HG02981 (cell line): ENCODE data around the gene MAN2B2.
"Not testable (repeated sequence)": the region's sequence is repeated elsewhere in the genome, so short reads cannot be mapped to it uniquely, and the experiment has no call there.

ENCODE experiments used
- ATAC-seq: cut with Tn5 transposase; IDR thresholded peaks from one replicate; pipeline ENCODE4 v1.9.1; 2021; ENCODE audit warnings: mild to moderate bottlenecking, moderate library complexity; ENCODE audit not compliant: unreplicated experiment

The MAN2B2 gene

DNA sequence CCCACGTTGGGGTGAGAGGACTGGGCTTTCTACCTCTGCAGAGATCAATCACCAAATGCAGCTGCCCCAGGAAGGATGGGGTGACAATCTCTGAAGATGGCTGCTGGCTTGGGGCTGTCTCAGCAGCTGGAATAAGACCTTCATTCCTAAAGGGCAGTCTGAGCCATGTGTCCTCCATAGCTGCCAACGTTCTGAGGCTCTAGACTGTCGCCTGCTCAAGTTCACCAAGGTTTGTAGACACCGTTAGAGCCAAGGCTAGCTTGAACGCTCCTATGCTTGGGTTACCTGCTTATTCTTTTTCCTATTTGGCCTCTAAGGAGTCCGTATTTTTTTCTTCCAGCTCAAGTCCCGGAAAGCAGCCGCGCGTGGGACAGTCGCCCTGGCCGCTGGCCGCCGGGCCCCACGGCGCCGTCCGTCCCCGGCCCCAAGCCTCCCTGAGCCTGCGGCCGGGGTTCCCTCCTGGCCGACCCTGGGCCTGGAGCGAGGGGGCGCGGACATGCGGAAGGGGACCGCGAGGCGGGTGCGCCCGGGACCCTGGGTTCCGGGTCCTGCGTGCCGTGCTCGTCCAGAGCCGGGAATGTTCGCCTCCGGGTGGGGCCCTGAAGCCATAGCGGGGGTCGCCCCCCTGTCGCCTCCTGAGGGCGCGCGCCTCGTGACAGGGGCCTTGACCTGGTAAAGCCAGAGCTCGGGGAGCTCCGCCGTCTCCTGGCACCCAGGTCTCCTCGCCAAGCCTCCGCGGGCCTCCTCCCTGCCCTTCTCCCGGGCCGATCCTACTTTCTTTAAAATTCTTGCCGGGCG, 88.8 kb downstream of the MAN2B2 start:
- no peak for ATAC-seq

DNA sequence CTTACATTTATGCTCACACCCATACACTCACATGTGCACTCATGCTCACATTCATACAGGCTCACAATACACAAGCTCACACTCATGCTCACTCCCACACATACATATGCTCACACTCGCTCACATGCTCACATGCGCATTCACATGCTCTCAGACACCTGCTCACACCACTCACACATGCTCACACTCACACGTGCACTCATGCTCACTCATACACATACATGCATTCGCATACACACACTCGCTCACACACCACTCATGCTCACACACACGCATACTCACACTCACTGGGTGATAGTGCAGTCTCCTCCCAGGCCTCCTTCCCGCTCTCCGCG, 90.3 kb downstream of the MAN2B2 start:
- ATAC-seq, result no peak

DNA sequence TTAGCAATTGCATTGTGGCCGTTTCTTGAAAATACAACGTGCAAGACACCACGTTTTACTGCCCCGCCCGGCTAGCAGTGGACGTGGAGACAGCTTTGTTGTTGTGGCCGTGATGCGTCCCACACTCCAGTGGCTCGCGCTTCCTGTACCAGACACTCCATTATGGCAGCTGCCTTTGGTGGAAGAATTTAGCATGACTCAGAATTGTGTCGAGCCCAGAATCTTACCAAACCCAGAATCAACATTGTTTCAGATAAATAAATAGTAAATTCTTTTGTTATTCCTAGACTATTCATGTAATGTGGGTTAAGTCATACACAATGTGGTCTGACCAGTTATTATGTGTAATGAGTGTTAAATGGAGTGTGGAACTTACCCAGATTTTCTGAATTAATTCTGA, 93.4 kb downstream of the MAN2B2 start:
- no peak for ATAC-seq

DNA sequence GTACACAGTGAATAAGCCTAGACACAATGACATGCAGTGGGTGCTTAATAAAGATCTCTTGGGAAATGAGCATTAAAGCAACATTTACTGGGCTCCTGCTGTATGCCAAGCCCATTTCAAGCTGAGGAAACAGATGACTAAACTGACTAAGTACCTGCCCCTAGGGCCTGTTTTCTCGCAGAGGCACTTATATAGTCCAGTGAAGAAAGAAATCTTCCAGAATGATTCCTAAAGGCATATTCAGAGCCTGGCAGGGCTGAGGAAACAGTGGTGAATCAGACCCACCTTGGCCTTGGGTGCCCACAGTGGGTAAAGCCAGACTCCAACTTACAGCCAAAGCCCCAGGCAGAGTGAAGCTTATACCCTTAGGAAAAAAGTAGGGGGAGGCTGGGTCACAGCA, 96.7 kb downstream of the MAN2B2 start:
- ATAC-seq, result no peak

DNA sequence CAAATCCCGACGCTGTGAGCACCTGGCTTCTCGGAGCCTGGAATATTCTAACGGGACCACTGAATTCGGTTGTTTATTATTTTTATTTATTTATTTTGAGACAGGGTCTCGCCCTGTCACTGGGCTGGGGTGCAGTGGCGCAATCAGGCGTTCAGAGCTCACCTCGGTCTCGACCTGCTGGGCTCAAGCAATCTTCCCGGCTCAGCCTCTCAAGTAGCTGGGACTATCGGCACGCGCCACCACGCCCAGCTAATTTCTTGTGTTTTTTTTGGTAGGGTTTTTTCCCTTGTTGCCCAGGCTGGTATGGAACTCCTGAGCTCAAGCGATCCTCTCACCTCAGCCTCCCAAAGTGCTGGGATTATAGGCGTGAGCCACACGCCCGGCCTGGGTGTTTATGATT, 97.1 kb downstream of the MAN2B2 start:
- ATAC-seq, result no peak

DNA sequence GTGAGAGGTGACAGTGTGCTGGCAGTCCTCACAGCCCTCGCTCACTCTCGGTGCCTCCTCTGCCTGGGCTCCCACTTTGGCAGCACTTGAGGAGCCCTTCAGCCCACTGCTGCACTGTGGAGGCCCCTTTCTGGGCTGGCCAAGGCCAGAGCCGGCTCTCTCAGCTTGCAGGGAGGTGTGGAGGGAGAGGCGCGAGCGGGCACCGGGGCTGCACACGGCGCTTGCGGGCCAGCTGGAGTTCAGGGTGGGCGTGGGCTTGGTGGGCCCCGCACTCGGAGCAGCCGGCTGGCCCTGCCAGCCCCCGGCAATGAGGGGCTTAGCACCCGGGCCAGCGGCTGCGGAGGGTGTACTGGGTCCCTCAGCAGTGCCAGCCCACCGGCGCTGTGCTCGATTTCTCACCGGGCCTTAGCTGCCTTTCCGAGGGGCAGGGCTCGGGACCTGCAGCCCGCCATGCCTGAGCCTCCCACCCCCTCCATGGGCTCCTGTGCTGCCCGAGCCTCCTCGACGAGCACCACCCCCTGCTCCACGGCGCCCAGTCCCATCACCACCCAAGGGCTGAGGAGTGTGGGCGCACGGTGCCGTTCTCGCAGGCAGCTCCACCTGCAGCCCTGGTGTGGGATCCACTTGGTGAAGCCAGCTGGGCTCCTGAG, 97.7 kb downstream of the MAN2B2 start:
- ATAC-seq, result not testable (repeated sequence)
